Smooth muscle cell (in vitro differentiated cells): ENCODE measurements around the gene RNF167. TPM values are rescaled to one million over a fixed set of nuclear protein-coding genes. Genes with fewer than 3 reads are reported as not detected.

Source experiments
- DNase-seq: peaks from one replicate; lab custom pipeline; 2025; ENCODE audit not compliant: unreplicated experiment; lab: John Stamatoyannopoulos, UW
- H2AFZ ChIP-seq: fragments of 200-600 bp; sonication (generic); 2 replicates; pipeline ENCODE4 v1.6.0; 2016; ENCODE audit warnings: antibody characterized with exemption, low read depth, mild to moderate bottlenecking
- H3F3A ChIP-seq: fragments of 200-600 bp; sonication (generic); 2 replicates; pipeline ENCODE4 v1.6.0; 2017; ENCODE audit warnings: antibody characterized with exemption, low read depth
- H3K27ac ChIP-seq: fragments of 200-600 bp; sonication (generic); 2 replicates; pipeline ENCODE4 v1.5.1; 2016; ENCODE audit warnings: low read depth, mild to moderate bottlenecking
- H3K27me3 ChIP-seq: fragments of 200-600 bp; sonication (generic); 2 replicates; pipeline ENCODE4 v1.6.1; 2016; ENCODE audit warnings: low read depth, mild to moderate bottlenecking
- H3K36me3 ChIP-seq: fragments of 200-600 bp; sonication (generic); 2 replicates; pipeline ENCODE4 v1.5.1; 2016; ENCODE audit warnings: low read depth
- H3K4me1 ChIP-seq: fragments of 200-600 bp; sonication (generic); 2 replicates; pipeline ENCODE4 v1.5.1; 2016; ENCODE audit warnings: low read depth
- H3K4me2 ChIP-seq: fragments of 200-600 bp; sonication (generic); 2 replicates; pipeline ENCODE4 v1.6.0; 2016; ENCODE audit warnings: mild to moderate bottlenecking
- H3K4me3 ChIP-seq: fragments of 200-600 bp; sonication (generic); 2 replicates; pipeline ENCODE4 v1.5.1; 2016; ENCODE audit warnings: mild to moderate bottlenecking
- H3K79me2 ChIP-seq: fragments of 200-600 bp; sonication (generic); 2 replicates; pipeline ENCODE4 v1.6.0; 2016; ENCODE audit warnings: low read depth, mild to moderate bottlenecking
- H3K9ac ChIP-seq: fragments of 200-600 bp; sonication (generic); 2 replicates; pipeline ENCODE4 v1.6.0; 2016; ENCODE audit warnings: low read depth
- H3K9me3 ChIP-seq: fragments of 200-600 bp; sonication (generic); replicated peaks from 2 replicates; pipeline ENCODE4 v1.5.1; 2016; ENCODE audit warnings: low read depth
- H4K20me1 ChIP-seq: fragments of 200-600 bp; sonication (generic); 2 replicates; pipeline ENCODE4 v1.6.0; 2016; ENCODE audit warnings: low read depth
- WGBS: methylation state at CpG from one replicate; pipeline ENCODE4 v1.1.7; 2016; ENCODE audit warnings: low lambda C conversion rate; 5-methylcytosine and 5-hydroxymethylcytosine counted together
- polyA plus RNA-seq: library from polyadenylated mRNA; unstranded; fragments of >200 nt; fragmentation: Nextera tagmentation; extraction: Ambion mirVana; gene quantifications from 2 replicates; pipeline ENCODE4 v1.2.1, GENCODE V29; 2016
- total RNA-seq: library from RNA; depleted of rRNA; stranded (reverse); fragments of >200 nt; gene quantifications from 2 replicates; pipeline ENCODE4 v1.2.3, GENCODE V29; 2014
- TF ChIP-seq, protein P1 (sequence below): fragments of 200-600 bp; sonication (generic); IDR thresholded peaks from 2 replicates; pipeline ENCODE4 v1.5.1; 2017; ENCODE audit warnings: borderline replicate concordance, mild to moderate bottlenecking, antibody characterized with exemption; ENCODE audit not compliant: insufficient read depth, poor library complexity, severe bottlenecking

The RNF167 gene
- total and polyA plus RNA-seq, 2 experiments from 2014 or later: 39.6 to 59.4 TPM

DNA sequence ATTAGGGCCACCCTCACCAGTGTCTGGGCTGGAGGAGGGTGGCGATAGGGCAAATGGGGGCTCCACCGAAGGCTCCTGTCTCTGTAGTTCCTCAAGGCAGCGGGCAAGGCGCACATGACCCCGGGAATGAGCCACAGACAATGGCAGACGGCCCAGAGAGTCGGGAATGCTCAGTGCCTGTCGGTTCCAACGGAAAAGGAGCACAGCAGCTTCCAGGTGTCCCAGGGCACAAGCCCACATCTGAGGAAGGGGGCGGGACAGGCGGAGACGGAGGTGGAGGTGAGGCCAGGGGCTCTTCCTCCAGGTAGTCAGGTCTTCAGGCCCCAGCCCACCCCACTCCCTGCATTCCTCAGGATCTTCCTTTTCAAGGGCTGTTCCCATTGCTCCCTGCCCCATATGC lies 32.7 kb downstream of the RNF167 start:
- no peak overlapping the region for H3K27ac ChIP-seq
- no peak overlapping the region for H3K4me3 ChIP-seq

DNA sequence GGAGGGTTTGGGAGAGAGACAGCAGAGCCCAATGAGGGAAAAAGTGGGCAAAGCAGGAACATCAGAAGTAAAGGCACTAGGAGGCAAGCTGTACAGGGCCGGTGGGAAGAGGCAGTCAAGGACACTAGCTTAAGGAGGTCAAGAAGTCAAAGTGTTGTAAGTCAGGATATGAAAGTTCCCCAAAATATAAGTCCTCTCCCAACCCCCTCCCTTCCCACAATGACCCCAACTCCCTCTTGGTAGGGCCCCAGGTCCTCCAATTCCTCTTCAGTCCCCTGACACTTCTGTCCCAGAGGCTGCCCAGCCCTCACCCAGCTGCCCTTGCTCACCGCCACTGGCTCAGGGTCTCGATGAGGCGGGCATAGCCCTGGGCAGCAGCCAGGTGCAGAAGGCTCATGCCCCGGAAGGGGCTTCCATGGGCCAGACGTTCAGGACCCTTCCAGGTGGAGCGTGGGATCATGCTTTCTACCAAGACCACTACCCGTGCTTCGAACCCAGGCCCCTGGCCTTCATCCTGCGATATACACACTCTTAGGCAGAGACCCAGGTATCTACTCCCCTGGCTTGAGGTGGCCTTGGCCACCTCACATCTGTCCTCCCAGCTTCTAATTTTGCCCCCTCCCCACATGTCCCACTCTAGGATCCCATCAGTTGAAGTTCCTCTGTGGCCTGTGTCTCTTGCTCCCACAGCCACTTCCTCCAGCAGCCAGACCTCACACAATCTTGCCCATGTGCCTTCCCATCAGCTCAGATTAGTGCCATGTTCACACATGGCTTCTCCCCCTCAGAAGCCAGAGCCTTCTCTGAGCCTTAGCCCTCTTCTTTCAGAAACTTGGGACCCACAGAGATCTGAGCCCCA lies 33.4 kb downstream of the RNF167 start:
- Histone ChIP-seq H3K4me2 (no peak overlapping the region), H3K27ac (no peak overlapping the region), H4K20me1 (peaks cover 49% of the 10 kb centered on the region), H3K9ac (no peak overlapping the region), H2AFZ (no peak overlapping the region), H3K79me2 (peaks cover 24% of the 10 kb centered on the region), H3F3A (peaks cover 3% of the 10 kb centered on the region), H3K4me1 (peaks cover 5% of the 10 kb centered on the region), H3K9me3 (no peaks in the 10 kb centered on the region), H3K36me3 (no peaks in the 10 kb centered on the region), H3K4me3 (no peak overlapping the region), H3K27me3 (no peaks in the 10 kb centered on the region)
- DNase-seq: no peak
- WGBS: 96% methylated on average over 10 of the region's 10 CpGs
- TF ChIP-seq, protein P1, sequence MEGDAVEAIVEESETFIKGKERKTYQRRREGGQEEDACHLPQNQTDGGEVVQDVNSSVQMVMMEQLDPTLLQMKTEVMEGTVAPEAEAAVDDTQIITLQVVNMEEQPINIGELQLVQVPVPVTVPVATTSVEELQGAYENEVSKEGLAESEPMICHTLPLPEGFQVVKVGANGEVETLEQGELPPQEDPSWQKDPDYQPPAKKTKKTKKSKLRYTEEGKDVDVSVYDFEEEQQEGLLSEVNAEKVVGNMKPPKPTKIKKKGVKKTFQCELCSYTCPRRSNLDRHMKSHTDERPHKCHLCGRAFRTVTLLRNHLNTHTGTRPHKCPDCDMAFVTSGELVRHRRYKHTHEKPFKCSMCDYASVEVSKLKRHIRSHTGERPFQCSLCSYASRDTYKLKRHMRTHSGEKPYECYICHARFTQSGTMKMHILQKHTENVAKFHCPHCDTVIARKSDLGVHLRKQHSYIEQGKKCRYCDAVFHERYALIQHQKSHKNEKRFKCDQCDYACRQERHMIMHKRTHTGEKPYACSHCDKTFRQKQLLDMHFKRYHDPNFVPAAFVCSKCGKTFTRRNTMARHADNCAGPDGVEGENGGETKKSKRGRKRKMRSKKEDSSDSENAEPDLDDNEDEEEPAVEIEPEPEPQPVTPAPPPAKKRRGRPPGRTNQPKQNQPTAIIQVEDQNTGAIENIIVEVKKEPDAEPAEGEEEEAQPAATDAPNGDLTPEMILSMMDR: no peak

More for the DNA sequence above, 32.7 kb downstream of the RNF167 start:
- no peak for DNase-seq
- Histone ChIP-seq H3K9me3 (no peaks in the 10 kb centered on the region), H3K36me3 (no peaks in the 10 kb centered on the region), H2AFZ (no peak overlapping the region), H4K20me1 (peaks cover 49% of the 10 kb centered on the region), H3K4me2 (no peak overlapping the region), H3K9ac (no peak overlapping the region), H3F3A (peaks cover 3% of the 10 kb centered on the region), H3K4me1 (peaks cover 5% of the 10 kb centered on the region), H3K27me3 (no peaks in the 10 kb centered on the region), H3K79me2 (peaks cover 24% of the 10 kb centered on the region)
- WGBS: 48% methylated on average over 10 of the region's 12 CpGs
- TF ChIP-seq, protein P1: no peak

DNA sequence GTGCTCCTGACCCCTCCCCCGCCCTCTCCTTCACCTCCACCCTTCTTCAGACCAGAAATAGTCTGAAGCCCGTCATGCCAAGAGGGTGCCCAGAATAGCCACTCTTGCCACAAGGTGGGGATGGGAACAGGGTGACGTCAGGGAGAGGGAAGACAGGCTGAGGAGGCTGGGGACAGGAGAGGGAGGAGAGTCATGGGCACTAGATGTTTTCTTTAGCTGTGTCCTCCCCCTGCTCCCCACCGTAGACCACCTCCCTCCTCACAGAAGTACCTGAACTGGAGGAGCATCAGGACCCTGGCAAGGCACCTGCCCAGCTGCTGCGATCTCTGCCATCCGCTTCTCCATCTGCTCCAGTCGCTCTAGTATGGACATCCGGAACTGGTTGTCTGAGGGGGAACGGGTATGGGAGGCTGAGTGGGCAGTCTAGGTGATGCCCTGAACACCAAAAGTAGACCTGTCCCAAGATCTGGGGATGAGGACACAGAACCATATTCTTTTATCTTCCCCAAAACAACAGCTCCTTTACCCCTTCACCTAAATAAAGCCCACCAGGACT lies 34.1 kb downstream of the RNF167 start:
- peaks cover 24% of the 10 kb centered on the region for H3K79me2 ChIP-seq
- H3K36me3 ChIP-seq: no peaks in the 10 kb centered on the region
- DNase-seq: no peak
- 92% methylated on average over 9 of the region's 9 CpGs for WGBS
- no peak overlapping the region for H3K27ac ChIP-seq
- H3K4me3 ChIP-seq: no peak overlapping the region
- peaks cover 3% of the 10 kb centered on the region for H3F3A ChIP-seq
- no peak overlapping the region for H3K9ac ChIP-seq
- H3K27me3 ChIP-seq: no peaks in the 10 kb centered on the region
- H3K4me2 ChIP-seq: no peak overlapping the region
- peaks cover 5% of the 10 kb centered on the region for H3K4me1 ChIP-seq
- H2AFZ ChIP-seq: no peak overlapping the region
- no peaks in the 10 kb centered on the region for H3K9me3 ChIP-seq
- peaks cover 49% of the 10 kb centered on the region for H4K20me1 ChIP-seq
- TF ChIP-seq, protein P1: no peak

DNA sequence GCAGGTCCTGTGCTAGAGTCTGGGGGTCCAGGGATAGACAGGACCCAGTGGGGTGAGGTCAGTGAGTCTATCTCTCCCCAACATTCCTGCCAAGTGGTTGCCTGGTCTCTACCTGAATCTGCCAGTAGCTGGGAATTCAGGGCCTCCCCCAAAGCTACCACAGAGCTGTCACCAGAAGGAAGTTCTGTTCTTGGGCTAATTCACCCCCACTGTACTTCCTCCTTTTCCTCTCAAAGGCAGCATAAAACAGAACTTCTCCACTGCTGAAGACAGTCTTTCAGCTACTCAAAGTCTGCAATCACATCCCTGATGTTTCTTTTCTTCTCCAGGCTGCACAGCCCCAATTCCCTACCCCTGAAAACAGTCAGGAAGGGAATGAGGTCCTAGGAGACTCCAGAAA lies 38.7 kb downstream of the RNF167 start:
- TF ChIP-seq, protein P1: no peak
- H3F3A ChIP-seq: peaks cover 3% of the 10 kb centered on the region
- H3K4me2 ChIP-seq: no peak overlapping the region
- H3K9me3 ChIP-seq: no peaks in the 10 kb centered on the region
- H3K4me3 ChIP-seq: no peak overlapping the region
- no peaks in the 10 kb centered on the region for H3K4me1 ChIP-seq
- no peak overlapping the region for H3K9ac ChIP-seq
- no peaks in the 10 kb centered on the region for H3K36me3 ChIP-seq
- H3K27ac ChIP-seq: no peak overlapping the region
- H2AFZ ChIP-seq: no peak overlapping the region
- peaks cover 10% of the 10 kb centered on the region for H4K20me1 ChIP-seq
- DNase-seq: no peak
- H3K79me2 ChIP-seq: no peaks in the 10 kb centered on the region
- no peaks in the 10 kb centered on the region for H3K27me3 ChIP-seq
